Measurements from ENCODE around the gene YARS1.
A peak's percentile ranks its signal among the peaks of the same experiment; 100 is the strongest.

Gene YARS1

DNA sequence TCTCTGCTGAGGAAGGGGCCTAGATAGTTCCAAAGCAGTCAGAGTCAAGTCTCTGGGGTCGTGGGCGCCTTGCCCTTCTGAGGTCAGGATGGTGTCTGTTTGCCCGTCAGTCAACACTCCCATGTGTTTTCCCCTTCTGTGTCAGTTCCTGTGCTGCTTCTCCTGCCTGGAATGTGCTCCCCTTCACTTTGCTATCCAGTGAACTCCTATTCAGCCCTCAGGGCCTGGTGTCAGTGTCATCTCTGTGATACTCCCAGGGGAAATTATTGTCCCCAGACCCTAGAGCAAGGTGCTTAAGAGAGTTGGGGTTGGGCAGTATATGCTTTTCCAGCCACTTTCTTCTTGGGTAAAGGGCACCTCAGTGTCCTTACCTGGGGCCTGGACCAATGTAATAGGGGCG is 68.8 kb downstream of the YARS1 start:
- TF ChIP-seq, protein P1, sequence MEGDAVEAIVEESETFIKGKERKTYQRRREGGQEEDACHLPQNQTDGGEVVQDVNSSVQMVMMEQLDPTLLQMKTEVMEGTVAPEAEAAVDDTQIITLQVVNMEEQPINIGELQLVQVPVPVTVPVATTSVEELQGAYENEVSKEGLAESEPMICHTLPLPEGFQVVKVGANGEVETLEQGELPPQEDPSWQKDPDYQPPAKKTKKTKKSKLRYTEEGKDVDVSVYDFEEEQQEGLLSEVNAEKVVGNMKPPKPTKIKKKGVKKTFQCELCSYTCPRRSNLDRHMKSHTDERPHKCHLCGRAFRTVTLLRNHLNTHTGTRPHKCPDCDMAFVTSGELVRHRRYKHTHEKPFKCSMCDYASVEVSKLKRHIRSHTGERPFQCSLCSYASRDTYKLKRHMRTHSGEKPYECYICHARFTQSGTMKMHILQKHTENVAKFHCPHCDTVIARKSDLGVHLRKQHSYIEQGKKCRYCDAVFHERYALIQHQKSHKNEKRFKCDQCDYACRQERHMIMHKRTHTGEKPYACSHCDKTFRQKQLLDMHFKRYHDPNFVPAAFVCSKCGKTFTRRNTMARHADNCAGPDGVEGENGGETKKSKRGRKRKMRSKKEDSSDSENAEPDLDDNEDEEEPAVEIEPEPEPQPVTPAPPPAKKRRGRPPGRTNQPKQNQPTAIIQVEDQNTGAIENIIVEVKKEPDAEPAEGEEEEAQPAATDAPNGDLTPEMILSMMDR (conservative IDR thresholded peaks at IDR 0.05; ENCODE audit: low read depth, low read length) = no peak
- H3K4me3 ChIP-seq (ENCODE audit: low read length) = no peak overlapping the region
- DNase-seq (ENCODE audit: low read depth) = no peak

DNA sequence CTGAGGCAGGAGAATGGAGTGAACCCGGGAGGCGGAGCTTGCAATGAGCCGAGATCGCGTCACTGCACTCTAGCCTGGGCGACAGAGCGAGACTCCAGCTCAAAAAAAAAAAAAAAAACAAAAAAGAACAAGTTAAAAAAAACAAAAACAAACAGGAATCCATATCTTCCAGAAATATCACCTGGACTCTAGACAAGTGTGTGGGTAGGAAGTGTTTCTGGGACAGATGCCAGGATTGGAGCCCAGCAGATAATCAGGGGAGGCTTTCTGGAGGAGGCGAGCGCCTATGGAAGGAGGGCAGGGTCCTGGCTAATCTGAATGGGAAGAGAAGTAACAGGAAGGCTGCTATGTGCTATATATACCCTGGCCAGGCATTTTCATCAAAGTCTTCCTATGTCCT is 71.0 kb downstream of the YARS1 start:
- TF ChIP-seq, protein P1 (conservative IDR thresholded peaks at IDR 0.05; ENCODE audit: low read depth, low read length) = no peak
- no peak for DNase-seq (ENCODE audit: low read depth)
- H3K4me3 ChIP-seq (ENCODE audit: low read length) = no peak overlapping the region

DNA sequence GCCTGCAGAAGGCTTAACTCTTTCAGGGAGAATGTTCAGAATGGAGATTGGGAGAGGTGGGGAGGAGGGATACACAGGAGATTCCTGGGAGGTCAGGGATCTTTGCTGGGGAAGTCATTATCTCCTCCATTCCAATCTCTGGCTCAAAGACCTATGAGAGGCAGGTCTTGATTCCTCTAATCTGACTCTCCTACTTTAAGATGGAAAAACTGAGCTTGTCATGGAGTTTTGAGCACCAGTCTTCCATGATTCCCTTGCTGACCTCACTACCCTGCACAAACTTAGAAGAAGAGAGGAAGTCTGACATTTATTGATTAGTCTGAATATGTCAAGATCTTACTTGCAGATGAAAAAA is 73.1 kb downstream of the YARS1 start:
- no peak for DNase-seq (ENCODE audit: low read depth)
- no peak overlapping the region for H3K4me3 ChIP-seq (ENCODE audit: low read length)
- TF ChIP-seq, protein P1 (conservative IDR thresholded peaks at IDR 0.05; ENCODE audit: low read depth, low read length) = no peak

DNA sequence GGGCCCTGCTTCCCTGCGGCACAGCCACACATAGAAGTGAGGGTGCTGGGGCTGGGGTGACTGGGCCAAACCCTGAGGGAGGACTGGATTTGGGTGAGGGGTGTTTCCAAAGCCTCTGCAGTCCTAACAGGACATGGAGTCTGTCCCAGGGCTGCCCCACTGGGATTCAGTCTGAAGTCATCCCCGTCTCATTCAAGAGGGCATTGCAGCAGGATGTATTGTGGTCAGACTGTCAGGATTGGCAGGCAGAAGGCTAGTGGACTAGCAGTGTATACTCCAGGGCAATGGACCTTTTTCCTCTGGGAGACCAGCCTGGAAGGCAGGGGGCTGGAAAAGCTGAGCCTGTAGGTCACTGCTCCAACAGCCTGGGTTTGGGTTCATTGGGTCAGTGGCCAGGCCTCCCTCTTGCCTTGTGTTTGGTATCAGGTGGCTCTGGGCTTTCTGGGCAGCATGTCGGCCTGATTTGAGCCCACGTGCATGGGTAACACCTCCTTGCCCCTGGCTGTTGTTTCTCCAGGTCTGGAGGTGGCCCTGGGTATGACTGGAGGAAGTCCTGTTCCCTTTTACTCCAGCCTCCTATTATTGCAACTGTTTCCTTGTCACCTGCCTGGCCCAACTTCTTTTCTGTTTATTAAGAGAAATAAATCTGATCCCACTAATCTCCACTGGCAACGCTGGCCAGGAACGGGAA is 73.6 kb downstream of the YARS1 start:
- peak overlapping the region; percentile 2 for H3K4me3 ChIP-seq (ENCODE audit: low read length)
- peak; percentile 65 for DNase-seq (ENCODE audit: low read depth)

DNA sequence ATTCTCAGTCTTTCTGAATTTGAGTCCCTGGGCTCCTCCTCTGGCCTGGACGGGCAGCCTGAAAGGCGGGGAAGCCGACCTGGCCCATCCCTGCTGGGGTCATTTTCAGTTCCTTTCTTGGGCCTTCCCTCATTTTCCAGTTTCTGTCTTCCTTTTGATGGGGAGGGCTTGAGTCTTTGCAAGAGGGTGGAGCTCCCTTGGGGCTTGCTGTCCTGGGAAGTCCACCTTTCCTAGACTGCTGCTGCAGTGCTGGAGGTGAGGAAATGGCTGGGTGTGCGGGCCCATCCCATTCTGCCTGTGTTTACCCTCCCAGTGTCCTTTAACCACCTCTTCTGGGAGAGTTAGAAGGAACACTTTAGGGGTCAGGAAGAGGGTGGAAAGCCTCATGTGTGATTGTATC is 74.2 kb downstream of the YARS1 start:
- TF ChIP-seq, protein P1 (conservative IDR thresholded peaks at IDR 0.05; ENCODE audit: low read depth, low read length) = no peak
- H3K4me3 ChIP-seq (ENCODE audit: low read length) = peak overlapping the region; percentile 56
- no peak for DNase-seq (ENCODE audit: low read depth)

More for the DNA sequence above, 73.6 kb downstream of the YARS1 start:
- TF ChIP-seq, protein P1 (conservative IDR thresholded peaks at IDR 0.05; ENCODE audit: low read depth, low read length) = no peak

DNA sequence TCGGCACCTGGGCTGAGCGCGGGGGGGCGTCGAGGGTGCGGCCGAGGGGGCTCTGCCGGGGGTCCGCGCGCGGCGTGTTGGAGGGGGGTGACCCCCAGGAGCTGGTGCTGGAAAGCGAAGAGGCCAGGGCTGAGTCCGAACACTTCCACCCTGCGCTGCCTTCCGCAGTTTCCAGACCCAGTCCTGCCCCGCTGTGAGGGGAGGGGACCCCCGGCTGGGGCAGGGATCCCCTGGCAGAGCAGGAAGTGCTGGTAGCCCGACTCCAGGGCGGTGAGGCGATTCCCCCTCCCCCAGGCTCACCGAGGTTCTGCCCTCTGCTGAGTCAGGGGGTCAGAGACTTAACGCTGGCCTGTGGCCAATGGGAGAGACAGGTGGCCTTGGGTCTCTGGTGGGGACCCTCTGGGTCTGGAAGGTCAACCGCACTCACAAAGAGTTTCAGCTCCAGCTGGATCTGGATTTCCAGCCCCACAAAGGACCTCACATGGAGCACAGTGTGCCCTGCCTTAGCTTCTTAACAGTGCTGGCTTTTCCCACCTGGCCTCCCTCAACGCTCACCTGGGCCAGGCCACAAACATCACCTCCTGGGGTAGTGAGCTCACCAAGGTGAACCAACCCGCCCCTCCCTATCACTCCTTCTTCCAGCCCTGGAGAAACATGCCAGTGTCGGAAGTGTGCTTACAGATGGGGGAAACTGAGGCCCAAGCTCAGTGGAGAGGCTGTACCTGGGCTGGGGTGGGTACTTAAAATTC is 74.8 kb downstream of the YARS1 start:
- TF ChIP-seq, protein P1 (conservative IDR thresholded peaks at IDR 0.05; ENCODE audit: low read depth, low read length) = no peak
- DNase-seq (ENCODE audit: low read depth) = no peak
- peak overlapping the region; percentile 56 for H3K4me3 ChIP-seq (ENCODE audit: low read length)

Data from retinal pigment epithelial cell (primary cell).